GM19463 (cell line): Measurements from ENCODE around the gene VTI1A.

Experiments used
- ATAC-seq: cut with Tn5 transposase; IDR thresholded peaks from one replicate; pipeline ENCODE4 v1.9.1; 2021; ENCODE audit warnings: mild to moderate bottlenecking, moderate library complexity; ENCODE audit not compliant: unreplicated experiment

VTI1A gene

DNA sequence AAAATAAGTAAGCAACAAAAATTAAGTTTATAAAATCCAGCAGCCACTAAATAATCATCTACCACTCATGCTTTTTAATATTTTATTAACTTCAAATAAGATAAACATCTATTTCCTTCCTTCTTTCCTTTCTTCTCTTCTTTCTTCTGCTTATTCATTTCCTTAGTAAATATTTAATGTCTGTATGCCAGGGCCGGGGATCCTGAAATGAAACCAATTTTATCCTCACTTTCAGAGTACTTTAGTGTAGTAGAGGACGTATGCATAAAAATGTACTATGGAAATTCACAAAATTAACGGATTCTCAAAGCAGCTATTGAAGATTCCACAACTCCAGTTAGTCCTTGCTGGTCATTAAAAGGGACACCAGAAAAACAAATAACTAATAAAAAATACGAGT is 224.7 kb downstream of the VTI1A start:
- no peak for ATAC-seq

GRCh38 chr10:112672706-112673105 is 225.7 kb downstream of the VTI1A start:
- no peak for ATAC-seq

DNA sequence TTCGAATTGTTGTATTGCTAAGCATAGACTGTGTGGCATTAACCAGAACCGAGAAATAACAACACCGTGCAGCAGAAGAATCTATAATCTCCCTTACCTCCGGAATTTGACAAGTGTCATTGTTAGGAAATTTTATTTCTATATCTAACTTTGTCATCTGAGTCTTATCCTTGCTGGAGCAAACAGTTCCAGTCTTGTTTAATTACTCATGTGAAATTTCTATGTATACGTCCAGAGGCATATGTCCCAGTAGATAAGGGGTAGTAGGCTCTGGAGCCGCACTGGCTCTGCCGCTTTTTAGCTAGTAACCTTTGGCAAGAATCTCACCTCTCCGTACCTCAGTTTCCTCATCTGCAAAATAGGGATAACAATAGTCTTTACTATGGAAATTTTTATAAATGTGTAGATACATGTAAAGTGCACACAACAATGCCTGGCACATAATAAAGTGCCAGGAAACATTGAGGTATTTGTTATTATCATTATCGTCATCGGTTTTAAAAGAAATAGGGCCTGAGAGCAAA is 228.6 kb downstream of the VTI1A start:
- no peak for ATAC-seq

GRCh38 chr10:112677689-112678088 is 230.7 kb downstream of the VTI1A start:
- no peak for ATAC-seq

- no peak for ATAC-seq
These were observed 231.6 kb downstream of the VTI1A start for GRCh38 chr10:112678581-112678980.

DNA sequence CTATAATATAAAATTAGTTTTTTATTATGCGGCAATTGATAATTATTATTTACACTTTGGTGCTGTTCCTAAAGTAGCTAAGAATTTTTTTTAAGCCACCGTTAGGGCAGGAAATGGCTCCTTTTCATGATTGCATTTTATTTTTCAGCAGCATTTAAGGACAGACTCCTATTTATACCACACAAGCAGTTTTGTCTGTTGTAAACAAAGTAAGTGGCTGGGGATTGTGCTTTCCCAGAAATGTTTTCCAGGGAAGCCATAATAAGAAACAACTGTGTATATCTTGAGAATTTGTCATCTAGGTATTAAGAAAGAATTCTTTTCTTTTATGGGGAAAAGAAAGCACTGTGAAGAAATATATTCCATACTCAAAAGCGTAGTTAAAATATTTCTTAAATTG is 232.0 kb downstream of the VTI1A start:
- no peak for ATAC-seq

- ATAC-seq: no peak
These were observed 232.4 kb downstream of the VTI1A start for GRCh38 chr10:112679392-112679791.

DNA sequence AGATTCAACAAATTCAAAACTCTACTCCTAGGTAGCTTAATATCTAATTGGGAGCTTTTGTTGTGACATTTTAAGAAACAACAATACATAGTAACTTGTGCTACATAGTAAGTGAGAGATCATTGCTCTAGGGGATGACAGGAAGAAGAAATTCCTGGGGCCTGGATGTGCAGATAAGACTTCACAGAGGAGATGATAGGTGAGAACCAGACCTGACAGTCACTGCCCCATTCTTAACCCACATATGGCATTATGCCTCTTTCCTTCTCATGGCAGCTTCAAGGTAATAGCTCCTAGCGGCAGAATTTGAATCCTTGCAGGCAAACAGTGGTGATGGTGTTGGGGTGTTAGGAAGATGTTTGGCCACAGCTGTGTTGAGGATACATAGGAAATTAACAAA is 233.6 kb downstream of the VTI1A start:
- ATAC-seq: no peak

GRCh38 chr10:112687647-112688046 is 240.6 kb downstream of the VTI1A start:
- no peak for ATAC-seq

- no peak for ATAC-seq
These were observed 242.5 kb downstream of the VTI1A start for GRCh38 chr10:112689327-112690072.

DNA sequence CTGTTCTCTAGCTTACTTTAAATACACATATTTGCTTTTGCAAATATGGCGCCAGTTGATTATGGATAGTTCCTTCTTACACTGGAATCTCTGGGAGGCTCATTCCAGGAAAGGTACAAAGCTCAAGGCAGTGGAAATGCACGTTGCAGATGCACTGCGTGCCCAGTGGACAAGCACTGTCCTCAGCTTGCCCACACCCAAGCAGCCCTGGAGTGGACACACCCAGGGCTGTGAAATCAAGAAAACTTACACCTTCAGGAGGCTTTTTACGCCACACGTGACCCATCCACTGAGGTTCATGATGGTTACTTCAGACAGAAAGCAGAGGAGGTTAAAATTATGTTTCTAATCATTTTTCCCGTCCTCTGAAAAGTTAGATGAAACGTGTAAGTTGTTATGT is 248.5 kb downstream of the VTI1A start:
- ATAC-seq: no peak

DNA sequence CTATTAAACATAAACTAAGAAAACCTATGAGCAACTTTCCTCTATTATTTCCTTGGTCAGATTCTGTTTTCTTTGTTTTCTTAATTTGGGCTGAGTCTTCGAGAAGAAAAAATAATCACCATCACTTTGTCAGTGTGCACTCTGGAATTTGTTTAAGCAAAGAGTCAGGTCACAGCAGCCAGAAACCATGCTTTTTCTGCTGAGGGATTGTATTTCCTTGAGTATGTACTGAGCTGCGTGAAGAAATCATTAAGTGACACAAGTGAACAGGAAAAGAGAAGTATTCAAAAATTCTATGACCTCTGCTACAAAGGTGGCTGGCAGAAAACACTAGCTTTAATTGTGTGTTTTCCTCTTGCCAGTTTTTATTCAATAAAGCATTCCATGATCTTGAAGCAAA is 249.6 kb downstream of the VTI1A start:
- no peak for ATAC-seq

- ATAC-seq: no peak
These were observed 251.3 kb downstream of the VTI1A start for GRCh38 chr10:112698133-112698817.

DNA sequence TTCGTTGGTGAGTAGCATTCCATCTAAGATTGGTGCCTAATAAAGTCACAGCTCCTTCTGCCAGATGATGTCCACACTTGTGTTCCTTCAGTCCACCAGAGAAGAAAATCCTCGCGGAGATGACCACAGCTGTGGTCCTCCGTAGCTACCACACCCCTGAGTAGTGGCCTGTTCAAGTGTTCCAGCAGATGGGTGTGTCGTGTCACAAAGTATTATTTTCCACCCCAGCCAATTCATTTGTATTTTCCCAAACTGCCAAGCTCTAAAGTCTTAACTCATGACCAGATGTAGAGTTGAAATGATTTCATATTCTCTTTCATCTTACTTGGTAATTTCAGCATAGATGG is 251.8 kb downstream of the VTI1A start:
- no peak for ATAC-seq

- no peak for ATAC-seq
These were observed 253.2 kb downstream of the VTI1A start for GRCh38 chr10:112700215-112700671.

DNA sequence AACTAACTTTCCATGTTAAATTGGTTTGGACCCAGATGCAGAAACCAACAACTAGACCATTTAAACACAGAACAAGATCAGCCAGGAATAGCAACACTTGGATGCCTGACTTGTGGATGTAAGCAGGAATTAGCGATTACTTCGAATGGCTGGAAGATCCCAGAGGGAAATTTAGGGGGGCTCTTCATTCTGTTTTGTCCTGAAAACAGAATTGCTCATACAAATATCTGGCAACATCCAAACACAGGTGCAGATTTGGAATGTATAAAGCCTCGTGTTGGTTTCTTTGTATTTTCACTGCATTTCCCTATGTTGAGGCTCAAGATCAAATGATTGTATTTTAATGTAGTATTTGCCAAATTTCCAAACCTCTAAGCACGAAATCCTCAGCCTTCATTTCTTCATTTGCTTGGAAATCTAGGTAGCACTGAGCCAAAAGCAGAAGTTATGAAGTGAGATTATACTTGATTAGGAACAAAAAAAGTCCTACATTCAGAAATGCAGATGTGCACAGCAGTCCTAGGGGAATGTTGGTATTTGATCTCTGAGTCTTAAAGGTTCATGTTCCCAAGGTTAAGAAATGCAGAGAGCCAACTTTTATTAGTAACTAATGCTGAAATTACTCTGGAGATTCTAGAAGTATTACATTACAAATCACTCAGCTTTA is 254.3 kb downstream of the VTI1A start:
- ATAC-seq: no peak

GRCh38 chr10:112701878-112702255 is 254.9 kb downstream of the VTI1A start:
- no peak for ATAC-seq

- ATAC-seq: no peak
These were observed 259.6 kb downstream of the VTI1A start for GRCh38 chr10:112706577-112706976.

- no peak for ATAC-seq
These were observed 261.4 kb downstream of the VTI1A start for GRCh38 chr10:112708461-112708860.

GRCh38 chr10:112710528-112710927 is 263.5 kb downstream of the VTI1A start:
- ATAC-seq: no peak

- ATAC-seq: no peak
These were observed 264.4 kb downstream of the VTI1A start for GRCh38 chr10:112711366-112711765.

GRCh38 chr10:112712536-112712935 is 265.5 kb downstream of the VTI1A start:
- ATAC-seq: no peak
